ENCODE data around the gene APOL1.

DNA sequence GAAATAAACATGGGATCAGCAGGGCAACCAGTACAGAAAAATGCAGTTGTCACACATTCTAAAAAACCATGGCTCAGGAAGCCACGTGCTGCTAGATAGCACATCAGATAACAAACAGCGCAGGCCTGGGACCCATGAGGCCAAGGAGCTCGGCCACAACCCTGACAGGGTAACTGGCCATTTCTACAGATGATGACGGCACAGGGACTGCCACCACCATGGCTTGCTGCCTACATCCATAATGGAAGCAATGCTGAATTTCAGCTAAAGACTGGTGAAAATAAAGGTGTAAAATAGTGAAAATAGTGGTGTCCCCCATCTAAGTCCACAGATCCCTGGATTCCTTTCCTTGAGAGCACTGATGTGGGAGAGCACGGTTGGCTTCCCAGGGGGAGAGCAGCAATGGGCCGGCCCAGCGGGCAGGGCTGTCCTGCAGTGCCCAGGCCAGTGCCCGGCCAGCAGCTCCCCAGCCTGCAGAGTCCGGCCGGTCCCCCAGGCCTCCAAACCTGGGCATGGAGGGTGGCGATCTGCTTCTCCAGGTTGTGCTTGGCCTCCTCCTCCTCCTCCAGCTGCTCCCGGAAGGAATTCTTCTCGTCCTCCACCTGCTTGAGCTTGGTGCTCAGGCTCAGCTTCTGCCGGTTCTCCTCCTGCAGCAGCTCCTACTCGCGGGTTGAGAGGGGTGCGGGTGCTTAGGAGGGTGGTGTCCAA is 40.0 kb downstream of the APOL1 start:
- TF ChIP-seq, protein P1, sequence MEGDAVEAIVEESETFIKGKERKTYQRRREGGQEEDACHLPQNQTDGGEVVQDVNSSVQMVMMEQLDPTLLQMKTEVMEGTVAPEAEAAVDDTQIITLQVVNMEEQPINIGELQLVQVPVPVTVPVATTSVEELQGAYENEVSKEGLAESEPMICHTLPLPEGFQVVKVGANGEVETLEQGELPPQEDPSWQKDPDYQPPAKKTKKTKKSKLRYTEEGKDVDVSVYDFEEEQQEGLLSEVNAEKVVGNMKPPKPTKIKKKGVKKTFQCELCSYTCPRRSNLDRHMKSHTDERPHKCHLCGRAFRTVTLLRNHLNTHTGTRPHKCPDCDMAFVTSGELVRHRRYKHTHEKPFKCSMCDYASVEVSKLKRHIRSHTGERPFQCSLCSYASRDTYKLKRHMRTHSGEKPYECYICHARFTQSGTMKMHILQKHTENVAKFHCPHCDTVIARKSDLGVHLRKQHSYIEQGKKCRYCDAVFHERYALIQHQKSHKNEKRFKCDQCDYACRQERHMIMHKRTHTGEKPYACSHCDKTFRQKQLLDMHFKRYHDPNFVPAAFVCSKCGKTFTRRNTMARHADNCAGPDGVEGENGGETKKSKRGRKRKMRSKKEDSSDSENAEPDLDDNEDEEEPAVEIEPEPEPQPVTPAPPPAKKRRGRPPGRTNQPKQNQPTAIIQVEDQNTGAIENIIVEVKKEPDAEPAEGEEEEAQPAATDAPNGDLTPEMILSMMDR (IDR thresholded peaks at IDR 0.05; ENCODE audit: low read depth, low read length): no peak
- TF ChIP-seq POLR2A (IDR thresholded peaks at IDR 0.05; ENCODE audit: extremely low read depth, insufficient read length): no peak
- TF ChIP-seq, protein P2, sequence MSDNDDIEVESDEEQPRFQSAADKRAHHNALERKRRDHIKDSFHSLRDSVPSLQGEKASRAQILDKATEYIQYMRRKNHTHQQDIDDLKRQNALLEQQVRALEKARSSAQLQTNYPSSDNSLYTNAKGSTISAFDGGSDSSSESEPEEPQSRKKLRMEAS (IDR thresholded peaks at IDR 0.05; ENCODE audit: low read depth, low read length): no peak
- TF ChIP-seq MYC (IDR thresholded peaks at IDR 0.05; ENCODE audit: low read depth, low read length): no peak

All from NB4 (cell line).